Adipocyte (in vitro differentiated cells): ENCODE results near the gene VWF.
"Not testable (repeated sequence)": the region's sequence is repeated elsewhere in the genome, so short reads cannot be mapped to it uniquely, and the experiment has no call there.

Experiments
- DNase-seq: peaks from one replicate; pipeline ENCODE4 v3.0.0-alpha.2; 2015; ENCODE audit warnings: low read depth
- H3K27me3 ChIP-seq: replicated peaks from 2 replicates; pipeline ENCODE4 v1.7.0; 2013; ENCODE audit warnings: mild to moderate bottlenecking, low read length, moderate library complexity; ENCODE audit not compliant: control insufficient read depth, insufficient read depth
- H3K36me3 ChIP-seq: 2 replicates; pipeline ENCODE4 v1.7.0; 2013; ENCODE audit warnings: low read length, mild to moderate bottlenecking, moderate library complexity; ENCODE audit not compliant: control insufficient read depth, insufficient read depth, severe bottlenecking
- H3K4me1 ChIP-seq: 2 replicates; pipeline ENCODE4 v1.7.0; 2013; ENCODE audit warnings: mild to moderate bottlenecking, low read length, moderate library complexity; ENCODE audit not compliant: control insufficient read depth, insufficient read depth
- H3K4me3 ChIP-seq: 2 replicates; pipeline ENCODE4 v1.7.0; 2013; ENCODE audit warnings: mild to moderate bottlenecking, low read length, moderate library complexity
- H3K9ac ChIP-seq: 2 replicates; pipeline ENCODE4 v1.7.0; 2013; ENCODE audit warnings: mild to moderate bottlenecking, low read length, moderate library complexity
- H3K9me3 ChIP-seq: 2 replicates; pipeline ENCODE4 v1.7.0; 2013; ENCODE audit warnings: mild to moderate bottlenecking, low read length, moderate library complexity; ENCODE audit not compliant: control insufficient read depth

Gene VWF

GRCh38 chr12:6124411-6125309, at the start of gene VWF:
TSS of gene VWF (minus strand) at chr12:6124670. CDS start at chr12:6123196, 1,474 bp downstream.
- Histone ChIP-seq H3K4me1 (no peaks in the 10 kb centered on the region), H3K4me3 (no peak within 1 kb of the TSS), H3K36me3 (no peaks in the 10 kb centered on the region), H3K27me3 (peaks cover 4% of the 10 kb centered on the region), H3K9me3 (no peaks in the 10 kb centered on the region), H3K9ac (no peak within 1 kb of the TSS)
- DNase-seq: no peak

- Histone ChIP-seq H3K4me3 (no peak overlapping the region), H3K9ac (no peak overlapping the region), H3K36me3 (no peaks in the 10 kb centered on the region), H3K4me1 (peaks cover 9% of the 10 kb centered on the region), H3K9me3 (no peaks in the 10 kb centered on the region), H3K27me3 (no peaks in the 10 kb centered on the region)
- no peak for DNase-seq
Observed at GRCh38 chr12:6172862-6173261, 48.4 kb upstream of the VWF start.

- H3K9ac ChIP-seq: no peak overlapping the region
- no peaks in the 10 kb centered on the region for H3K9me3 ChIP-seq
- no peak for DNase-seq
- no peaks in the 10 kb centered on the region for H3K27me3 ChIP-seq
- peaks cover 17% of the 10 kb centered on the region for H3K4me1 ChIP-seq
- H3K4me3 ChIP-seq: no peak overlapping the region
- H3K36me3 ChIP-seq: no peaks in the 10 kb centered on the region
Observed at GRCh38 chr12:6172086-6172485, 47.6 kb upstream of the VWF start.

- Histone ChIP-seq H3K9ac (no peak overlapping the region), H3K4me3 (no peak overlapping the region), H3K4me1 (peaks cover 21% of the 10 kb centered on the region), H3K27me3 (no peaks in the 10 kb centered on the region), H3K9me3 (no peaks in the 10 kb centered on the region), H3K36me3 (no peaks in the 10 kb centered on the region)
- no peak for DNase-seq
Observed at GRCh38 chr12:6171409-6172015, 47.0 kb upstream of the VWF start.

GRCh38 chr12:6167327-6168280, 43.1 kb upstream of the VWF start:
- H3K9ac ChIP-seq: peak overlapping the region; percentile 82
- H3K4me1 ChIP-seq: peaks cover 21% of the 10 kb centered on the region
- H3K36me3 ChIP-seq: no peaks in the 10 kb centered on the region
- DNase-seq: peak; percentile 87
- no peaks in the 10 kb centered on the region for H3K27me3 ChIP-seq
- H3K9me3 ChIP-seq: no peaks in the 10 kb centered on the region
- peak overlapping the region; percentile 49 for H3K4me3 ChIP-seq

- Histone ChIP-seq H3K27me3 (no peaks in the 10 kb centered on the region), H3K36me3 (no peaks in the 10 kb centered on the region), H3K9me3 (no peaks in the 10 kb centered on the region), H3K9ac (peak overlapping the region; percentile 82), H3K4me1 (peaks cover 21% of the 10 kb centered on the region), H3K4me3 (no peak overlapping the region)
- DNase-seq: no peak
Observed at GRCh38 chr12:6166808-6167207, 42.3 kb upstream of the VWF start.

GRCh38 chr12:6165395-6165794, 40.9 kb upstream of the VWF start:
- DNase-seq: peak; percentile 61
- no peak overlapping the region for H3K9ac ChIP-seq
- no peak overlapping the region for H3K4me3 ChIP-seq
- H3K9me3 ChIP-seq: no peaks in the 10 kb centered on the region
- H3K4me1 ChIP-seq: peaks cover 28% of the 10 kb centered on the region
- H3K36me3 ChIP-seq: no peaks in the 10 kb centered on the region
- H3K27me3 ChIP-seq: no peaks in the 10 kb centered on the region

- Histone ChIP-seq H3K9me3 (no peaks in the 10 kb centered on the region), H3K4me1 (peaks cover 25% of the 10 kb centered on the region), H3K4me3 (no peak overlapping the region), H3K9ac (no peak overlapping the region), H3K27me3 (no peaks in the 10 kb centered on the region), H3K36me3 (no peaks in the 10 kb centered on the region)
- no peak for DNase-seq
Observed at GRCh38 chr12:6163416-6164060, 39.1 kb upstream of the VWF start.

GRCh38 chr12:6161124-6161882, 36.8 kb upstream of the VWF start:
- no peak overlapping the region for H3K4me3 ChIP-seq
- H3K27me3 ChIP-seq: no peaks in the 10 kb centered on the region
- no peak for DNase-seq
- no peak overlapping the region for H3K9ac ChIP-seq
- H3K9me3 ChIP-seq: no peaks in the 10 kb centered on the region
- H3K36me3 ChIP-seq: no peaks in the 10 kb centered on the region
- H3K4me1 ChIP-seq: peaks cover 8% of the 10 kb centered on the region

GRCh38 chr12:6160049-6160649, 35.7 kb upstream of the VWF start:
- not testable (repeated sequence) for H3K36me3 ChIP-seq, H3K4me3 ChIP-seq, DNase-seq, H3K9ac ChIP-seq, H3K4me1 ChIP-seq, H3K9me3 ChIP-seq, H3K27me3 ChIP-seq
